SK-N-SH treated with all-trans-retinoic acid at 6 μM for 48 hours (cell line): ENCODE results near the gene STK38L.

ENCODE experiments used
- CSRNP3 ChIP-seq: fragments of 250-450 bp; sonication (Bioruptor Pico); IDR thresholded peaks from 2 replicates; pipeline ENCODE4 v1.5.1; 2021; ENCODE audit warnings: mild to moderate bottlenecking, moderate library complexity
- ESRRG ChIP-seq: fragments of 250-450 bp; sonication (Bioruptor Pico); IDR thresholded peaks from 2 replicates; pipeline ENCODE4 v1.6.1; 2021; ENCODE audit warnings: mild to moderate bottlenecking
- ISL1 ChIP-seq: fragments of 250-450 bp; sonication (Bioruptor Pico); IDR thresholded peaks from 2 replicates; pipeline ENCODE4 v2.1.2; 2022; ENCODE audit warnings: mild to moderate bottlenecking, moderate library complexity
- OSR1 ChIP-seq: fragments of 250-450 bp; sonication (Bioruptor Pico); IDR thresholded peaks from 2 replicates; pipeline ENCODE4 v1.8.0; 2022; ENCODE audit warnings: moderate library complexity, mild to moderate bottlenecking, inconsistent platforms
- PATZ1 ChIP-seq: fragments of 250-450 bp; sonication (Bioruptor Pico); IDR thresholded peaks from 2 replicates; pipeline ENCODE4 v1.8.0; 2020; ENCODE audit warnings: mild to moderate bottlenecking, moderate library complexity, borderline replicate concordance
- POU6F1 ChIP-seq: fragments of 250-450 bp; sonication (Bioruptor Pico); IDR thresholded peaks from 2 replicates; pipeline ENCODE4 v1.8.0; 2021; ENCODE audit warnings: low read depth, mild to moderate bottlenecking, moderate library complexity, borderline replicate concordance
- RARB ChIP-seq: fragments of 250-450 bp; sonication (Bioruptor Pico); IDR thresholded peaks from 2 replicates; pipeline ENCODE4 v1.8.0; 2021; ENCODE audit warnings: mild to moderate bottlenecking, moderate library complexity
- SNAI2 ChIP-seq: fragments of 250-450 bp; sonication (Bioruptor Pico); IDR thresholded peaks from 2 replicates; pipeline ENCODE4 v1.5.0; 2020; ENCODE audit warnings: mild to moderate bottlenecking, moderate library complexity
- TOX ChIP-seq: fragments of 250-450 bp; sonication (Bioruptor Pico); IDR thresholded peaks from 2 replicates; pipeline ENCODE4 v1.8.0; 2021; ENCODE audit warnings: mild to moderate bottlenecking, moderate library complexity, borderline replicate concordance
- TSHZ2 ChIP-seq: fragments of 250-450 bp; sonication (Bioruptor Pico); IDR thresholded peaks from 2 replicates; pipeline ENCODE4 v1.5.0; 2020; ENCODE audit warnings: mild to moderate bottlenecking, moderate library complexity
- ZC3H10 ChIP-seq: fragments of 250-450 bp; sonication (Bioruptor Pico); IDR thresholded peaks from 2 replicates; pipeline ENCODE4 v1.5.1; 2021; ENCODE audit warnings: mild to moderate bottlenecking, moderate library complexity
- ZFP3 ChIP-seq: fragments of 250-450 bp; sonication (Bioruptor Pico); IDR thresholded peaks from 2 replicates; pipeline ENCODE4 v1.5.0; 2020; ENCODE audit warnings: mild to moderate bottlenecking, moderate library complexity
- ZFP30 ChIP-seq: fragments of 450-650 bp; formaldehyde crosslinking; IDR thresholded peaks from 2 replicates; pipeline ENCODE4 v1.5.0; 2022; ENCODE audit warnings: mild to moderate bottlenecking, moderate library complexity
- ZNF8 ChIP-seq: fragments of 450-650 bp; formaldehyde crosslinking; IDR thresholded peaks from 2 replicates; pipeline ENCODE4 v1.5.0; 2020; ENCODE audit warnings: mild to moderate bottlenecking, moderate library complexity

- no peak for TF ChIP-seq ISL1 (CRISPR knock-in tag)
- no peak for TF ChIP-seq PATZ1 (CRISPR knock-in tag)
- TF ChIP-seq ZFP30 (CRISPR knock-in tag): no peak
- TF ChIP-seq TOX (CRISPR knock-in tag): no peak
- TF ChIP-seq RARB (CRISPR knock-in tag): no peak
- TF ChIP-seq SNAI2: no peak
- TF ChIP-seq TSHZ2 (CRISPR knock-in tag): no peak
- TF ChIP-seq ESRRG: no peak
- no peak for TF ChIP-seq ZFP3 (CRISPR knock-in tag)
- no peak for TF ChIP-seq ZC3H10 (CRISPR knock-in tag)
- TF ChIP-seq ZNF8 (CRISPR knock-in tag): no peak
- TF ChIP-seq POU6F1 (CRISPR knock-in tag): no peak
- TF ChIP-seq CSRNP3: no peak
- no peak for TF ChIP-seq OSR1 (CRISPR knock-in tag)
Observed at GRCh38 chr12:27208414-27208750, 35.7 kb upstream of the STK38L start.
